HG03097 (cell line): Measurements from ENCODE around the gene SRSF5.
"Not testable (repeated sequence)": the region's sequence is repeated elsewhere in the genome, so short reads cannot be mapped to it uniquely, and the experiment has no call there.

ENCODE experiments used
- ATAC-seq: cut with Tn5 transposase; IDR thresholded peaks from one replicate; pipeline ENCODE4 v1.9.1; 2021; ENCODE audit not compliant: unreplicated experiment, low FRiP score

SRSF5 gene

DNA sequence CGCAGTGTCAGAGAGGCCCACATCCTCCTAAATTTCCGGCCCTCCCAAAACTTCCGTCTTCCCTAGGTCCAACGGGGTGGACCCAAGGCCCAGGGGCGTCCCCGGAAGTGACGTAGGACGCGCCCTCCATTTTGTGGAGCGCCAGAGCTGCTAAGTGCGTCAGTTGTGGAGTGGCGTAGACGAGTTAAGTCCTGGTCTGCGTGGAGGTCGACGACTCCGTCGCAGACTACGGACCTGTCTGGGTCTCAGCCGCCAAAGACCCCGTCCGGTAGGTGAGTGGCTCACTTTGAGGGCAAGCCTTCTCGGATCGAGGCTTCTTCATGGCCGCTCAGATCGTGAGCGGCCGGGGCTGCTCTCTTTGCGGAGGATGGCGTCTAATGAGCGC, at the start of gene SRSF5:
Gene SRSF5 (plus strand): TSS at position 159 of the 385 bp plus-strand sequence. CDS start 1,015 bp downstream, outside the sequence.
- peak; percentile 71 for ATAC-seq

DNA sequence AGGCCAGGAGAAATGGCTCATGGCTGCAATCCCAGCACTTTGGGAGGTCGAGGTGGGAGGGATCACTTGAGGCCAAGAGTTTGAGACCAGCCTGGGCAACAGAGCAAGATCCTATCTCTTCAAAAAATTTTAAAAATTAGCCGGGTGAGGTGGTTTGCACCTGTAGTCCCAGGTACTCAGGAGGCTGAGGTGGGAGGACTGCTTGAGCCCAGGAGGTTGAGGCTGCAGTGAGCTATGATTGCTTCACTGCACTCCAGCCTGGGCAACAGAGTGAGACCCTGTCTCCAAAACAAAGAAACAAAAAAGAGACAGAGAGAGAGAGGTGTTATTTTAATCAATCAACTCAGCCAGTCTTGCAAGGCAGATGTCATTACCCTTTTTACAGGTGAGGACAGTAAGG, 48.3 kb upstream of the SRSF5 start:
- not testable (repeated sequence) for ATAC-seq

DNA sequence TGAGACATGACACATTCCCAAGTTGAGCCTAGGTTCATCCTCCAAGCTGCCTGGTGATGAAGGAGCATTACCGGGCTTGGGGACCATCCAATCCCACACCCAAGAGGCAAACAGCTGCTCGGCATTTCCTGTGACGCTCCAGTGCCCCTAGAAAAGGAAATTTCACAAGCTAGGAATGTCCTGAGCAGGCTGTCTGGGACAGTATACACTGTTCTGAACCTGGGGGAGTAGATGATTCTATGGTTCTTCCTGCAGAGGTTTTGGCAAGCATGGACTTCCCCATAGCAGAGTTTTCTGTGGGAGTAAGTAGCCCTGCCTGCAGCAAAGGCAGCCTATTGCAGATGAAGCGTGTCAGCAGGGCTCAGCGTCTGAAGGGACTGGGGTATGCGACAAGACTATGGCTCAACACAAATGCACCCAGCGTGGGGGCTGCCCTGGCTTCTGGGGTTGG, 47.4 kb upstream of the SRSF5 start:
- ATAC-seq: no peak

DNA sequence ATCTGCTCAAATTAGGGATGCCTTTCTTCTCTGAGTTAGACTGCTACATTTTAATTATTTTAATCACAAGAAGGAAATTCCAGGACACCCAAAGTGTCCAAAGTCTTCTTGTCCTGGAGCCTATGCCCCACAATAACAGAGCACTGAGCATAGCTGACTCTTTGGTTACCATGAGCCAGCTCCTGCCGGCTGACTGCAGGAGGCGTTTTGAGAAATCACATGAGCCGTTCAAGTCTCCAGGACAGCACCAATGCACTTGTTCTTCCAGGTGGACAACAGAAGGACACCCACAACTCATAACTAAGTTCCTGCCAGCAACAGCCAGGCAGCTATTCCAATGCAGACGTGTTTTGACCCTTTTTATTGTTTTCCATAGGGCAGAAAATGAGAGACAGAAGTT, 46.0 kb upstream of the SRSF5 start:
- ATAC-seq: no peak

DNA sequence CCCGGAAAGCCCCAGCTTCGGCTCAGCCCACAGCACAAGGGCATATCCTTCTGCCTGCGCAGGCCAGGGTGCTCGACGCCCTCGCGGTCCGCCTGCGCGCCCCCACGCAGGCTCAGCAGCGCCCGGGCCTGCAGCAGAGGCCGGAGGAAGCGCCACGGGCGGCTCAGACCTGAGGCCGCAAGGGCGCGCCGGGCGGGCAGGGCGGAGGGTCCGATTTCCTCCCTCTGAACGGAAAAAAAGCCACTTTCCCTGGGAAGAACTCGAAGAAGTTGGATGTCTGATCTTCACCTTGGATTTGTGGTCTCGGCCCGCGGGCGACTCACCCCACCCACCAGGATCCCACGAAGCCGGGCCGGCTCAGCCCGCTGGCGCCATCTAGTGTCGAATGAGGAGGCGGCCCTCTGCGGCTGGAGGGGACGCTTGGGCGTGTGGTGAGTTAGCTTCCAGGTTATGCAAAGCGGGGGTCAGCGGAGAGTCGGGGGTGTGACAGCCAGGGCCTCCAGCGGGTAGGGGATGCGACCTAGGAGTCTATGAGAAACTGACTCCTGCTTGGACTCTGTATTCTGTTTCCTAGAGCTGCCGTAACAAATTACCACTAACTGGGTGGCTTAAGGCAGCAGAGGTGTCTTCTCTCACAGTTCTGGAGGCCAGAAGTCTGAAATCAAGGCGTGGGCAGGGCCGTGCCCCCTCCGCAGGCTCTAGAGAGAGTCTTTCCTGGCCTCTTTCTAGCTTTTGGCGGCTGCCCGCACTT, 40.0 kb upstream of the SRSF5 start:
- ATAC-seq: peak; percentile 84

DNA sequence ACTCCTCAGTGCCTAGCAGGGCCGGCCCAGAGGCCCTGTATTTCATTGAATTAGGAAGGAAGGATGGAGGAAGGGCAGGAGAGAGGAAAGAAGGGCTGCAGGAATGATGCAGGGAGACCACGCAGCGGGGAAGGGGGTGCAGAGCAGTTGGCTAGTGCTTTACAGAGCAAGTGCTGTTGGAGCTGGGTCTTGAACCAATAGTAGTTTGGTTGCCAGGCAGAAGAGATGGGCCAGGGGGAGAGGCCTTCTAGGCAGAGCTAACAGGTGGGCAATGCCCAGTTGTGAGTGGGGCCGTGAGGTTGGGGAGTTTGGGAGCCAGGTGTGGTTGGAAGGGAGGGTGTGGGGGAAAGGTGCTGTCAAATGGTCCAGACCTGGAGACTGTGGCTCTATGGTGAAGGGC, 39.1 kb upstream of the SRSF5 start:
- no peak for ATAC-seq

DNA sequence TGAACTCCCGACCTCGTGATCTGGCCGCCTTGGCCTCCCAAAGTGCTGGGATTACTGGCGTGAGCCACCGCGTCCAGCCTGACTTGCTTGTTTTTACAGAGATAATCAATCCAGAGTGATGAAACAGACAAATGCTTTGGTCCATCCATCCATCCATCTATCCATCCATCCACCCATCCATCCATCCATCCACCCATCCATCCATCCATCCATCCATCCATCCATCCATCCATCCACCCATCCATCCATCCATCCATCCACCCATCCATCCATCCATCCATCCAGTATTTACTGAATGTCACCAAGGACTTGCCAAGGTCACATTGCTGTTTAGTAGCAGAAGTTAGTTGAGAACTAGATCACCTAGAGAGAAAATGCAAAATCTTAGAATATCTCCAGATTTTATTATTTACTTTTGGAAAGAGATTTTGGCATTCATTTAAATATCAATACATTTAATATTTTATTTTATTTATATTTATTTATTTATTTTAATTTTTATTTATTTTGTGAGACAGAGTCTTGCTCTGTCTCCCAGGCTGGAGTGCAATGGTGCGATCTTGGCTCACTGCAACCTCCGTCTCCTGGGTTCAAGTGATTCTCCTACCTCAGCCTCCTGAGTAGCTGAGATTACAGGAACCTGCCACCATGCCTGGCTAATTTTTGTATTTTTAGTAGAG, 34.9 kb upstream of the SRSF5 start:
- ATAC-seq: not testable (repeated sequence)

DNA sequence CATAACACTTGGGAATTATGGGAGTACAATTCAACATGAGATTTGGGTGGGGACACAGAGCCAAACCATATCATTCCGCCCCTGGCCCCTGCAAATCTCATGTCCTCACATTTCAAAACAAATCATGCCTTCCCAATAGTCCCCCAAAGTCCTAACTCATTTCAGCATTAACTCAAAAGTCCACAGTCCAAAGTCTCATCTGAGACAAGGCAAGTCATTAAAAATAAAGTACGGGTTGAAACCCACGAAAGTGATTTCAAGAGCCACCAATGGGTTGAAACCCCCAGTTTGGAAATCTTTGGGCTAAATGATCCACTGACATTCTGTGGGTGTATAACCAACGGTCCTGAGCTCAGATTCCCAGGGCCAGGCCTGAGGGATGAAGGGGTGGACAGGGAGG, 30.5 kb upstream of the SRSF5 start:
- not testable (repeated sequence) for ATAC-seq

DNA sequence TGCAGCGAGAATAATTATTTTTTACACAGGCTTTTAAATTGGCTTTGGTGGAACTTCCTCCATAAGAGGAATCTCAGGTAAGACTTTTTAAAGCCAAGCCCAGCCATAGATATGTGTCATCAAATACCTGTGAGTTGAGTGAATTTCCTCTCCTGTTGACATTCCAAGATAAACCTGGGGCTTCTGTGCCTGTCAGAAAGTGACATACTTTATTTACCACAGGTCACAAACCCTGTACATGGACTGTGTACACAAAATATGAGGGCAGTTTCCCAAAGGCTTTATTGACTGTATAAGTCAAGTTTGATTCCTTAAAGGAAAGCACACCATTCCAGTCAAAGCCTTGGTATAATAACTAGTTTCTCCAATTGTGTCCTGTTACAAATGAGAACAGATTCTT, 25.9 kb upstream of the SRSF5 start:
- ATAC-seq: no peak

DNA sequence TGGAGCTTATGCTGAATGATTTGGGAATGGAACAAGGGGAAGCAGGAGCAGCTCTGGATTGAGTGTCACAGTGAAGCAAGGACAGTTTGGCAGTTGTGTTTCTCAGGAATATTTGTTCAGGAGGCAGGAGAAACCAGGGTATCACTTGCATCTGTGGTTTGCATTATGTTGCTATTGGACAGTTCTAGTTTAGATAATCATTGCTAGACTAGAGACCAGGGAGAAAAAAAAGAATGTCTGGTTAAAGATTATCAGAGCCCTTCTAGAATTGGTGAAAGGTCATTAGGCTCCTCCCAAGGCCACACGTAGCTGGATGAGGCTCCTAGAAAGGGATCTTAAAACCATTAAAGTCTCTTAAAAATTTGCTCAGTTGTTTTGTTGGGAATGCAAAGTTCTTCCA, 17.0 kb upstream of the SRSF5 start:
- no peak for ATAC-seq

DNA sequence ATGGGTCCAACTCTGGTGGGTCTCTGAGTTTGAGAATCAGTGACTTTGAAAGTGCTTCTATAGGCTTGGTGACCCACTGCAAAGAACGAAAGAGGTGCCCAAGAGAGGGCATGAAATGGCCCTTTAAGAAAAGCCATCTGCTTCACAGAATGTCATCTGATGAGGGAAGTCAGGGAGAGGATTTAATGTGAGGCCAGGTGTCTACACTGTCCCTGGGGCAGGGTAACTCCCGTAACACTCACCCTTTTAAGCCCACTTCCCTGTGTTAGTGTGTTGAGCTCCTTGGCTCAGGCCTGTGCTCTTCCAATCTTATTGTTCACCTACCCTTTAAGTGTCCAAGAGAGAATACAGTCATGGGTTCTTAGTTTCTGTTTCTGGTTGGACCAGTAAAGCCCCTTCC, 16.4 kb upstream of the SRSF5 start:
- ATAC-seq: no peak

DNA sequence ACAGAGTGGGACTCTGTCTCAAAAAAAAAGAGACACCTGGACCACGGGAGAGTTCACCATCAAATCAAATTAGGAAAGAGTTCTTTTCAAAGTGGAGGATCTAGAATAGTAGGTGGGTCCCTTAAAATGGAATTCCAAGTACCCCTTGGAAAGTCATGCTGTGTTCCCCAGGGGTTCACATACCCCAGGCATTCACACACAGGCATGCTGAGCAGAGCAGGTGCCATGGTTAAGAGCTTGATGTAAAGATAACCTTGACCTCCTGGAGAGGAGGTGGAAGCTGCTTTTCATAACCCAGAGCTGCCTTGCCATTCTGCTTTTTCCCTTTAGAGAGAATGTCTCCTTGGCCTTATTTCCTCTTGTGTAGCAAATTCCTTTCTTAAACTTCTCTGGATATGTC, 14.2 kb upstream of the SRSF5 start:
- ATAC-seq: no peak

DNA sequence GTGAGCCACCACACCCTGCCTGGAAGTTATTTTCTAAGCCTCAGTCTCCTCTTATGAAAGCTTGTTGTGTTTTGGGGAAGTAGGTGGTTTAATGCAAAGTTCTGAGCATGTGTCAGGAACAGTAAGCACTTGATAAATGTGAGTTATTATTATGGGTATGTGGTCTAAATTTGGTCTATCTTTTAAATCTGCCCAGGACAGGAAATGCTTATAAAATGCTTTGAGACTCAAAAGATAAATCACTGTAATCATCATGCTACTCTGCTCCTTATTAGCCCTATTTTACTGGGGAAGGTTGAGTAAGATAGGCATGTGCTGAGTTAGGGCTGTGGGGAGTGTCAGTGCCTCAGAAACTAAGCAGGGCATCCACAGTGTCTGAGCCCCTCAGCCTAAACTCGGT, 13.1 kb upstream of the SRSF5 start:
- ATAC-seq: no peak

DNA sequence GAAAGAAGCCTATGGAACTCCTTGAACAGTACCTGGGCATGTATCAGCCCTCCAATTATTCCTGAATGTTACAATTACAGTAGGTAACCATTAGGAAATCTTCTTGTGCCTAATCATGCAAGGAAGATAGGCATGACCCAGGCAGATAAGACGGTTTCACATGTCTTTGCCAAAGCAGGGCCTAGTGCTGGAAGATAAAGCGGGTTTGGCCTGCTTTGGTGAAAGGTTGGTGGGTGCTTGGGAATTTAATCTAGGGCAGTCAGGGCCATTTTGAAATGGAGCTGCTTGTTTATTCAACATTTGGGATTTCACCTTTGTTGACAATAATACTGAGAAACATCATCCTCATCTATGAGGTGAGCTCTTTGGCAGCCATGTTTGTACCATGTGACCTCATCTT, 12.5 kb upstream of the SRSF5 start:
- ATAC-seq: no peak

DNA sequence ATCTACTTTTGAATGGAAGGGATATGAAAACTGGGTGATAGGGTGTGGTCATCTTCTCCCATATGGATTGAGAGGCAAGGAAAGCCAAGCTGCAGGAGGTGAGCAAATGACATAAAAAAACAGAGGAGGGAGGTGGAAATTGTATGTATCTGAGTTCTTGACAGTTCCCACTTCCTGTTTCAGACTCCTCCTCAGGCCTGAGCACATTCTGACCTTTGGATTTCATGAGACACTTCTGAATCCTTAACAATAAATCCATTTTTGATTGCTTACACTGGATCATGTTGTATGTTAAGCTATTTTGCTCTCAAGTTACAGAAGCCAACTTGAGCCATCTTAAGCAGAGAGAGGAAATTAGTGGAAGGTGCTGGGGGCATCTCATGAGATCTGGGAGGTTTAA, 11.6 kb upstream of the SRSF5 start:
- ATAC-seq: no peak

DNA sequence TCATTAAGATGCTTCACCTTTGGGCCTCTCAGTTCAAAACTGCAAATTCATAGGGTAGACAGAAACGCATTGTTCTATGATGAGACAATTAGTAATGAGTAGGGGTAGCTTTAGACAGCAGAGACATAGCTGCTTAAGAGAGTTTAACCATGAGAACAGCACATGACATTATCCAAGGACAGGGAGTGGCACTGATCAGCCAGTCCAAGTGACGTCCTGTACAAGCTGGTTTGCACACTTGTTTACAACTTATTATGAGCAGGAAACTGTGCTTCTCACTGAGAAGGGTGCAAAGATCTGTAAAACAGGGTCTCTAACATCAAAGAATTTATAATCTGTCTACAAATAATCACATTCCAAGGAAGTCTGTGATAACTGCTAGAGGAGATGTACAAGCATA, 11.2 kb upstream of the SRSF5 start:
- no peak for ATAC-seq

DNA sequence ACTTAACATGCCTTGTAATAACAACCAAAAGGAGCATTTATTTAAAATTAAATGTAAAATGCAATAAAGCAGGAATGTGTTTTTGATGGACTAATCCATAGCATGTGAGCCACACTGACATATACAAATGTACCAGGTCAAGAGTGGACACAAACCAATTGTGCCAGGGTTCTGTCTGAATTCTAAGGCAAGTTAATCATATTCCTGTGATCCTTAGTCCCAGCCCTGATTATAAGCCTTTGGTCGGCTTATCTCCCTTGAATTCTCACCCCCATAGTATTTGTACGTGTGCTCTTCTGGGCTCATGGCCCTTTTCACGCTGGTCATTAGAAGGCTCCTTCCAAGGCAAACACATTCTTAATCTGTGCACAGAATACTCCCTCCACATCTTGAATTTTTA, 10.6 kb upstream of the SRSF5 start:
- no peak for ATAC-seq

DNA sequence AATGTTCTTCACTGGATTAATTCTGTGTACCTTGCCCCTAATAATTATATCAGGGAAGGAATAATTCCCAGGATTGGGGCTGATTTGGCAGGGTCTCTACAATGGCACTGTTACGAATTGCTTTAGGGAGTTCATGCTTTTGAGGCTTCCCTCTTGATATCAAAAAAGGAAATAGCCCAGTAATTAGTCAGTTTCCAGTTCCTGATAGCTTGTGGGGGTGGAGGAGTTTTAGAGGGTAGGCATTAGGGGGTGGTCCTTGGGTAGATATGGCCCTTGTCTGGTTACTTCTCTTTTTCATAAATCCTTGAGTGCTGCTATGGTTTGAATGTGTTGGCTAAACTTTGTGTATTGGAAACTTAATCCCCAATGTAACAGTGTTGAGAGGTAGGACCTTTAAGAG, 6.1 kb upstream of the SRSF5 start:
- no peak for ATAC-seq

DNA sequence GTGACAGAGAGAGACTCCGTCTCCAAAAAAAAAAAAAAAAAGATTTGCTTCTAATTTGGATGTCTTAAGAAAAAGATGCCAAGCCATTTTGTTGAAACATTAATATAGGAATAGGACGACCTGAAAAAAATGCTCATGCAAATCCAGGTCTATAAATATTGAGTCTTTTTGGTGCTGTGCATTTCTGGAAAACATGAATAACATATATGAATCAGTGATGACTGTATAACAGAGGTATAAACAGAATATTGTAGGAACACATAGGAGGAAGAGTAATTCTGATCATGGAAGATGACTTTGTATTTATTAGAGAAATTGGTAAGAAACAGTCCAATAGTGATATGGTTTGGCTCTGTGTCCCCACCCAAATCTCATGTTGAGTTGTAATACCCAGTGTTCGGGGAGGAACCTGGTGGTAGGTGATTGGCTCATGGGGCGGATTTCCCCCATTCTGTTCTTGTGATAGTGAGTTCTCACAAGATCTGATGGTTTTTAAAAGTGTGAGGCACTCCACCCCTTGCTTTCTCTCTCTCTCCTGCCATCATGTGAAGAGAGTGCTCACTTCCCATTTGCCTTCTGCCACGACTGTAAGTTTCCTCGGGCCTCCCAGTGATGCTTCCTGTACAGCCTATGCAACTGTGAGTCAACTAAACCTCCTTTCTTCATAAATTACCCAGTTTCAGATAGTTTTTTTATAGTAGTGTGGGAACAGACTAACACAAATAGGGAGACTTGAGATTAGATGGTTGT, 3.0 kb upstream of the SRSF5 start:
- no peak for ATAC-seq

DNA sequence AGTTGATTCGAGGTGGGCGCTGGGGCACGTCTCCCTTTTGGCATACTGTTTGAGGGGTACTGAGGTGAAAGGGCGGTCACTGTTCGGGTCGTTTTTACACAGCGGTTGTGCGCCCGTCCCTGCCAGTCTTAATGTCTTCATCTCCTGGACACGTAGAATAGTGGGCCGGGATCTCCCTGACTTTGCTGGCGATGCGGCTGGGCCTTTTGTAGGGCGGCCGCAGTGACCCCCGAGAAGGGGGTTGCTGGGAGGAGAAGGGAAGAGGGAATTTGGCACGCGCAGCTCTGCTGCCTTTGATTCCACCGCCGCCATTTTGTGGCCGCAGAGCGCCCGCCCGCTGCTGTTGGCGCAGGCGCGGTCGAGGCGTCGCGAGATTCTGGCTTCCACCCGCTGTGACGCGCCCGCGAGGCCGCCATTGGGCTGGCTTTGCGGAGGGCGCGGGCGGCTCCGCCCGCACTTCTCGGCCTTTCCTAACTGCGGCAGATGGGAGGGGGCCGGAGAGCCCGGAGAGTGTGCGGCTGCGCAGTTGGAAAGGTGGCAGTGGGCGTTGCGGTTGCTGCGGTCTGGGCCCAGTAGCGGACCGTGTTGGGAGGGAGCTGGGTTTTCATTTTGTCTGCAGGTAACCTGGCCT, 542 bp downstream of the SRSF5 start:
- ATAC-seq: peak; percentile 69

DNA sequence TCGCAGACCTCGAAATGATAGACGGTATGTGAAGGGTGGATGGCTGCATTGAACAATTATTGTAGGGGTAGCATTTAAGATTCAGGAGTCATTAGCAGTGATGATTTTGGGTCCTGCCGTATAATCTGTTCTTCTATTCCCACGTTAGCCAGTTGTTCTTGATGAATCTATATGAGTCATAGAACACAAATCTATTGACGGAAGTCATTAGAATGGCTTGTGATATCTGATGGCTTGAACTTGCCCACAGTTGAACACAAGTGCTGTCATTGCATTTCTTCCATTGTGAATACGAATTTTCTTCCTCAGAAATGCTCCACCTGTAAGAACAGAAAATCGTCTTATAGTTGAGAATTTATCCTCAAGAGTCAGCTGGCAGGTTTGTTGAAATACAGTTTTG, 1.9 kb downstream of the SRSF5 start:
- ATAC-seq: no peak
